Measurements from ENCODE around the gene KLKB1.
"Not testable (repeated sequence)": the region's sequence is repeated elsewhere in the genome, so short reads cannot be mapped to it uniquely, and the experiment has no call there.

KLKB1 gene

DNA sequence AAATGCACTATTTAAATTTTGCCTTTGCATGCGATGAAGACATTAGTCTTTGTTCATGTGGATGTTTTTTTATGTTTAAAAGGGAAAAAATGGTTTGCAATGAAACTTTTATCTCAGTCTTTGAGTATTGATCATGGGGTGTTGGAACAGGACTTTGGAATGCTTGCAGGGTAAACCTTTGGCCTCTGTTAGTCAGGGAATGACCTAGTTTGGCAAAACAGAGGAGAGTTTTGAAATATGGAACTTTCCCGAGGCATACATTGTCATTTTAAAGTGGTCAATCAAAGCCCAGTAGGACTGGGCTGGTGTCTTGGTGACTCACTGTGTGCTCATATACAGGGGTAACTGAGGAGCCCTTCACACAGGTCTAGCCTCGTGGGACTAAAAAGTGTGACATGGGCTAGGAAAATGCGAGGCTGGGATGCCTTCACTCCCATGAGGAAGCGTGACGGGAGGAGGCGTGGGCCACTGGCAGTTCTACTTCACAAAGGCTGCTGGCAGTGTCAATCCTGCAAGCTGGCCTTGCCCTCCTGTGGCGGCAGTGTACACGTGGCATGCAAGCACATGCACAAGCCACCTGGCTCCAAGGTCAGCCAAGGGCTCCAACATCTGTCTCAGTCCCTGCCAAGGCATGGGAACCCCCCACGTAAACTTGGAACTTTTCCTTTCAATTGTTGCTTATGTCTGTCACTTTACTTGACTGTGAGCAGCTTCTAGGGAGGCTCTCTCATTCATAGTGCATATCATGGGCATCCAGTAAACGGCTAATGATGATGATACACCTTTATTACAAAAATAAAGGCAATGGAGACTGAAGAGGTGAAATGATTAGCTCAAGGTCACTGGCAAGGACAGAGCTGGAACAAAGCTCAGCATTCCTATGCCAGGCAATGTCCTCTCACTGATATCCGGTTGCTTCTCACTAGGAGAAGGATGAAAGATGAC is 33.5 kb downstream of the KLKB1 start:
- POLR2A ChIA-PET, result no interaction called here
- CTCF ChIA-PET, result interaction anchor here (2.1 kb wide), 1 partner anchor 15 kb away, joined by 6 read pairs; no protein-coding TSS in a partner anchor
- TF ChIP-seq, protein P1, sequence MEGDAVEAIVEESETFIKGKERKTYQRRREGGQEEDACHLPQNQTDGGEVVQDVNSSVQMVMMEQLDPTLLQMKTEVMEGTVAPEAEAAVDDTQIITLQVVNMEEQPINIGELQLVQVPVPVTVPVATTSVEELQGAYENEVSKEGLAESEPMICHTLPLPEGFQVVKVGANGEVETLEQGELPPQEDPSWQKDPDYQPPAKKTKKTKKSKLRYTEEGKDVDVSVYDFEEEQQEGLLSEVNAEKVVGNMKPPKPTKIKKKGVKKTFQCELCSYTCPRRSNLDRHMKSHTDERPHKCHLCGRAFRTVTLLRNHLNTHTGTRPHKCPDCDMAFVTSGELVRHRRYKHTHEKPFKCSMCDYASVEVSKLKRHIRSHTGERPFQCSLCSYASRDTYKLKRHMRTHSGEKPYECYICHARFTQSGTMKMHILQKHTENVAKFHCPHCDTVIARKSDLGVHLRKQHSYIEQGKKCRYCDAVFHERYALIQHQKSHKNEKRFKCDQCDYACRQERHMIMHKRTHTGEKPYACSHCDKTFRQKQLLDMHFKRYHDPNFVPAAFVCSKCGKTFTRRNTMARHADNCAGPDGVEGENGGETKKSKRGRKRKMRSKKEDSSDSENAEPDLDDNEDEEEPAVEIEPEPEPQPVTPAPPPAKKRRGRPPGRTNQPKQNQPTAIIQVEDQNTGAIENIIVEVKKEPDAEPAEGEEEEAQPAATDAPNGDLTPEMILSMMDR (IDR thresholded peaks at IDR 0.05; ENCODE audit: control extremely low read depth, extremely low read depth, low read depth, missing control alignments), result no peak
- no peak for DNase-seq (ENCODE audit: extremely low spot score)

DNA sequence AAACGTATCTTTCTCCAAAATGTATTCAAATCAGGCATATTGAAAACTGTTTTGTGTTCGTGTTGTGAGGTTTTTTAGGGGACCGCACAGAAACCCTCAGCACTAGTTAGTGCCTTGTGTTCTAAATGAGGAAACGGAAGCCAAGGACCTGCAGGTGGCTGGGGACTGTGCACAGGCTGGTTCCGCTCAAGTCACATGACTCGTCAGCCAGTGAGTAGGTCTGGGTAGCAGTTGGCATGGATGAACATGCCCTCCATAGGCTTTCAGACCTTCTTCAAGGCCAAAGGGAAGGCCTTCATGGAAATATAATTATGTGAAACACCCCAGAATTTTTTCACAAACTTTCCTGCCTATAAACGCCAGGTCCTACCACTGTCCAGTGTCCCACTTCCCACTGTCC is 37.4 kb downstream of the KLKB1 start:
- ChIA-PET CTCF (interaction anchor here (1.2 to 1.5 kb wide), 2 partner anchors 13 to 15 kb away, joined by 3 to 6 read pairs; no protein-coding TSS in a partner anchor), POLR2A (no interaction called here)
- no peak for DNase-seq (ENCODE audit: extremely low spot score)
- TF ChIP-seq, protein P1 (IDR thresholded peaks at IDR 0.05; ENCODE audit: control extremely low read depth, extremely low read depth, low read depth, missing control alignments), result no peak

DNA sequence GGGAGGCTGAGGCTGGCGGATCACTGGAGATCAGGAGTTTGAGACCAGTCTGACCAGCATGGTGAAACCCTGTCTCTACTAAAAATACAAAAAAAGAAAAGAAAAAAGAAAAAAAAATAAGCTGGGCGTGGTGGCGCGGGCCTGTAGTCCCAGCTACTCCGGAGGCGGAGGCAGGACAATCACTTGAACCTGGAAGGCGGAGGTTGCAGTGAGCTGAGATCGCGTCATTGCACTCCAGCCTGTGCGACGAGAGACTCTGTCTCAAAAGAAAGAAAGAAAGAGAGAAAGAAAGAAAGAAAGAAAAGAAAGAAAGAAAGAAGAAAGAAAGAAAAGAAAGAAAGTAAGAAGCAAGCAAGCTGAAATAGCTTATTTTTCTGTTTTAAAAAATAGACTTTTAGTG is 37.9 kb downstream of the KLKB1 start:
- CTCF ChIA-PET, result interaction anchor here (1.2 to 1.5 kb wide), 2 partner anchors 13 to 14 kb away, joined by 3 to 6 read pairs; no protein-coding TSS in a partner anchor
- POLR2A ChIA-PET; DNase-seq (ENCODE audit: extremely low spot score): not testable (repeated sequence)

DNA sequence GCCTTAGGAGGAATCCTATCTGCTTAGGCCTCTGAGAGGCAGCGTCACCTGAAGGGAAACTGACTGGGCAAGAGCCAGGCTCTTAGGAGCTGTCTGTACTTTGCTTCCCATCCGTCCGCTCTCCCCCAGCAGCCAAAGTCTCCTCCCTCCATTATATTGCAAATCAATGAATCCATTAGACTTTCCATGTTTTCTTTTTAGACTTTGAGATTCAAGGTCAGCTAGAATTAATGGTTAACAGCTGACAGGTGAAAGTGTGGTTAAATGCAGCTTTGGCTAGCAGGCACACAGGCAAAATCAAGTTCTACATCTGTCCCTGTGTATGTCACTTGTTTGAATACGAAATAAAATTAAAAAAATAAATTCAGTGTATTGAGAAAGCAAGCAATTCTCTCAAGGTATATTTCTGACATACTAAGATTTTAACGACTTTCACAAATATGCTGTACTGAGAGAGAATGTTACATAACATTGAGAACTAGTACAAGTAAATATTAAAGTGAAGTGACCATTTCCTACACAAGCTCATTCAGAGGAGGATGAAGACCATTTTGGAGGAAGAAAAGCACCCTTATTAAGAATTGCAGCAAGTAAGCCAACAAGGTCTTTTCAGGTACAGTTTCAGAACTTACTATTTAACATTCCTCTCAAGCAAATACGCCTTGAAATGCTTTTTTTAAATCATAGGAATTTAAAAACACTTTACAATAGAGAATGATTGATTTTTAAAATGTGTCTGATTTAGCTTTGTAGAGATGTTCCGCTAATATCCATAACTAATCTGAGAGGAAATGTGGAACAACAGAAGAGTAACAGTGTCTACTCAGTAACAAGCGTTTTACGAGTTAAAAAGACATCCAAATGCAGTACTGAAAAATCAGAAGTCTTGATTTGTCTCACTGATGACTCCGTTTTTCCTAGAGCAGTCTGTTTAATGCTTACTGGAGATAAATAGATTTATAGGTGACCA is 38.7 kb downstream of the KLKB1 start, which contains the start of gene F11:
F11 (plus strand) TSS at position 507 of the 970 bp plus-strand sequence. CDS start 948 bp downstream, outside the sequence.
- CTCF ChIA-PET, result interaction anchor here (1.2 to 1.5 kb wide), 2 partner anchors 12 to 14 kb away, joined by 3 to 6 read pairs; no protein-coding TSS in a partner anchor
- POLR2A ChIA-PET, result no interaction called here
- TF ChIP-seq, protein P1 (IDR thresholded peaks at IDR 0.05; ENCODE audit: control extremely low read depth, extremely low read depth, low read depth, missing control alignments), result no peak
- DNase-seq (ENCODE audit: extremely low spot score), result no peak

DNA sequence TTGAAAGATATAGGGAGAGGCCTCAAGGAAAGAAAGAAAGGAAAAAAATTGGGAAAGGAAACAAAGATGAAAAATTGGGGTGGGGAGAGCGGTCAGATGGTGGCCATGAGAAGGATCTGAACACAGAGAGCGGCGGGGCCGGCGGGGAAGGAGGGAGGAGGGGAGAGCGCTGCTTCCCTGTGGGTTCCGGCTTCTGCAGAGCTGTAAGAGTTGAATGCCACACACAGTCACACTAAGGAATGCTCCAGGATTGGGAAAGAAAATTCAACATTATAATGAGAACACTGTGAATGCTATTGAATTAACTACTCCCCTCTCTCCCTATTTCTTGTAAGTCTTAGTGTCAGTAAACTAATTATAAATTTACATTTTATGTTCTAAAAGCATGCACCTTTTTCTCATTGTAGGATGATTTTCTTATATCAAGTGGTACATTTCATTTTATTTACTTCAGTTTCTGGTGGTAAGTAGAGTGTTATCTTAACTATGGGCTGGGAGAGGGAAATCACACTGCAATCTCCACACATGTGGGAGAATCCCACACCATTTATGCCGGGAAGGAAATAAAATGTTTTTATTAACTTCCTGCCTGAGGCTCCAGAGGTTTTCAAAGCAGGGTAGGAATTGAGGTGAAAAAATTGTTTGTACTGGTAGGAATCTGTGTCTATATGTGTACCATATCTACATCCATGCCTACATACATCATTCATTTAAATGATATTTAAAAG is 39.6 kb downstream of the KLKB1 start:
- TF ChIP-seq, protein P1 (IDR thresholded peaks at IDR 0.05; ENCODE audit: control extremely low read depth, extremely low read depth, low read depth, missing control alignments), result no peak
- CTCF ChIA-PET, result no interaction called here
- POLR2A ChIA-PET, result no interaction called here
- DNase-seq (ENCODE audit: extremely low spot score), result no peak

DNA sequence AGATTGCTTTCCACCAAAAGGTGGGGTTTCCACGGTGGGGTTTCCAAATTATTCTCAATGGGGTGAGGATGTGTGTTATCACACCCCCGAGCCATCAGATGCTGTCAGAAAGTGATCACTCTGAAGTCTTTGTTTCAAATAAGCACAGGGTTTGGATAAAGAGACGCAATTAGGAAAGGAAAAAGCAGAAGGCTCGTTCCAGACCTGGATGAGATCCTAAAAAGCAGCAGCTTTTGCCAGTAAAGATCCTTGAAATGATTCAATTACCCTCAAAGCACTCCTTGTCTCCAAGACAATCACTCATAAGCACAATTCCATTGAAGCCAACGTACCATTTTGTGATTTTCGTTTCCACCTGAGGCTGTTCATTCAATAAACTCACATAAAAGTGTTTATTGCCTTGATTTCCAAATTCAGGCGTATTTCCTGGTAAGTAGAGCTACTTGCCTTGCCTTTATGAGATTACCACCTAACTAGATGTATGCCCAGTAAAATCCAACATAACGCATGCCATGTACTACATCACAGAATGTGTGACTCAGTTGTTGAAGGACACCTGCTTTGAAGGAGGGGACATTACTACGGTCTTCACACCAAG is 43.9 kb downstream of the KLKB1 start:
- no peak for DNase-seq (ENCODE audit: extremely low spot score)
- CTCF ChIA-PET, result no interaction called here
- TF ChIP-seq, protein P1 (IDR thresholded peaks at IDR 0.05; ENCODE audit: control extremely low read depth, extremely low read depth, low read depth, missing control alignments), result no peak
- POLR2A ChIA-PET, result no interaction called here

All from GM10248 (cell line).